IPS-15b (cell line): ENCODE data around the gene TFF1.

Source experiments
- H3K27me3 ChIP-seq: one replicate; pipeline ENCODE4 v1.6.1; 2013; ENCODE audit warnings: low read length; ENCODE audit not compliant: control insufficient read depth, insufficient read depth
- H3K36me3 ChIP-seq: one replicate; pipeline ENCODE4 v1.6.1; 2013; ENCODE audit warnings: low read length; ENCODE audit not compliant: control insufficient read depth, insufficient read depth
- H3K4me1 ChIP-seq: one replicate; pipeline ENCODE4 v1.6.1; 2013; ENCODE audit warnings: mild to moderate bottlenecking, low read length; ENCODE audit not compliant: control insufficient read depth, insufficient read depth
- H3K4me3 ChIP-seq: one replicate; pipeline ENCODE4 v1.5.1; 2013; ENCODE audit warnings: low read depth, low read length
- H3K9ac ChIP-seq: one replicate; pipeline ENCODE4 v1.6.1; 2013; ENCODE audit warnings: low read depth, mild to moderate bottlenecking, low read length
- H3K9me3 ChIP-seq: one replicate; pipeline ENCODE4 v1.6.1; 2013; ENCODE audit warnings: mild to moderate bottlenecking, low read length; ENCODE audit not compliant: control insufficient read depth, insufficient read depth

TFF1 gene

DNA sequence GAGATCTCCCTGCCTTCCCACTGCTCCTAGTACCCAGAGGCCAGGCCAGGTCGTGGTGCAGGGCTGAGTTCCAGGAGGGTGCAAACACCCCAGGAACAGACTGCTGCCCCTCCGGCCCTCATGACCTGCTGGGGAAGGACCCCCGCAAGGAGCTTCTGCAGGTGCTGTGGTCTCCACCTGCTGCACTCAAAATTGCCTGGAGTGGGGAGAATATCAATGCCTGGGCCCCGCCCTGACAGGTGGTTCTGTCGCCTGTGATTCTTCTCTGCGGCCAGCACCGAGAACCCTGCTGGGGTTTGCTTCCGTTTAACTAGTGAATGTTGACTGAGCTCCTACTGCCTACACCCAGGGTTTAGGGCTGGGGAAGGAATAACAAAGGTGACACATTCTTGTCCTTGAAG lies 49.0 kb downstream of the TFF1 start:
- Histone ChIP-seq H3K9ac (no peak overlapping the region), H3K4me3 (no peak overlapping the region), H3K9me3 (no peaks in the 10 kb centered on the region), H3K4me1 (peaks cover 17% of the 10 kb centered on the region), H3K27me3 (no peaks in the 10 kb centered on the region), H3K36me3 (no peaks in the 10 kb centered on the region)

DNA sequence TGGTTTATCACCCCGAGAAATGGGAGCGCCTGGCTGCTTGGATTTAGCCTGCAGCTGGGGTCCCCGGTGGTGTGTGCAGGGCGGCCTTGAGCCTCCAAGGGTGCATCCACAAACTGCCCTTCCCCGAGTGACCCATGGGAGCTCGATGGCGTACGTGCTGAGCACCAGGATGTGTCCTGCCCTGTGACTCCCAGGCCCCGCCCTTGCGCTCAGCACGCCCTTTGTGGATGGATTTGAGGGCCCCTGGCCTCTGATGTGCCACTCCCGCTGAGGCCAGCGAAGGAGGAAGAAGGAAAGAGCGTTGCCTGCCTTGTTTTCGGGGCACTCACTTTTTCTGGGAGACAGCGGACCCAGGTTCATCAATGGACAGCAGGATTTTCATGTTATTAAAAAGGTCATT lies 49.4 kb downstream of the TFF1 start:
- H3K9me3 ChIP-seq: no peaks in the 10 kb centered on the region
- no peaks in the 10 kb centered on the region for H3K27me3 ChIP-seq
- no peak overlapping the region for H3K9ac ChIP-seq
- H3K4me1 ChIP-seq: peaks cover 17% of the 10 kb centered on the region
- H3K4me3 ChIP-seq: no peak overlapping the region
- H3K36me3 ChIP-seq: no peaks in the 10 kb centered on the region

DNA sequence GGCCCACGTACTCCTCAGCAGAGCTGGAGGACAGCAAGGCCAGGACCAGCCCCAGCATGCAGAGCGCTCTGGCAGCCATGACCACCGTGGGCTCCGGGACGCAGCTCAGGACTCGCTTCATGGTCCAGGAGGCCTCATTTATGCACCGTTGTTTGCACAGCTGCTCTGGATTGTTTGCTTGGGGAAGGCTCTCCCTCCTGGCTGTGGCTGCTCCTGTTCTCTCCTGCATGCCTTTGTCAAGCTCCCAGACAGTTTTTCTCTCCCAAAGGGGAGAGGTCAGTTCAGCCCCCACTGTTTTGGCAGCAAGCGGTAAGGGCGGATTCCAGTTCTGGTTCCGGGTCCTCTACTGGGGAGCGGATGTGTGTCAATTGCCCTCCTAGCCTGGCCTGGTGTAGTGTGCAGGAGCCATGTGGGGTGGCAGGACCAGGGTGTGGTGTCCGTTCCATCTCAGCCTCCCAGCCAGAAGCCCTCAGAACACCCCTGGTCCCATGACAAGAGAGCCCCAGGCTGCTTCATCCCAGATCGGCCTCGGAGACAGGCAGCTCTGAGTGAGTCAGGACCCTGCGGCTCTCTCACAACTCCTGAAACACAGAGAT lies 50.9 kb downstream of the TFF1 start, which contains the start of gene TFF3:
Gene TFF3, minus strand, starts transcription at position 114 of the 596 bp plus-strand sequence. Its CDS starts 35 bp downstream, at position 79.
- Histone ChIP-seq H3K4me1 (peaks cover 17% of the 10 kb centered on the region), H3K4me3 (no peak within 1 kb of the TSS), H3K9ac (no peak within 1 kb of the TSS), H3K9me3 (no peaks in the 10 kb centered on the region), H3K27me3 (no peaks in the 10 kb centered on the region), H3K36me3 (no peaks in the 10 kb centered on the region)

DNA sequence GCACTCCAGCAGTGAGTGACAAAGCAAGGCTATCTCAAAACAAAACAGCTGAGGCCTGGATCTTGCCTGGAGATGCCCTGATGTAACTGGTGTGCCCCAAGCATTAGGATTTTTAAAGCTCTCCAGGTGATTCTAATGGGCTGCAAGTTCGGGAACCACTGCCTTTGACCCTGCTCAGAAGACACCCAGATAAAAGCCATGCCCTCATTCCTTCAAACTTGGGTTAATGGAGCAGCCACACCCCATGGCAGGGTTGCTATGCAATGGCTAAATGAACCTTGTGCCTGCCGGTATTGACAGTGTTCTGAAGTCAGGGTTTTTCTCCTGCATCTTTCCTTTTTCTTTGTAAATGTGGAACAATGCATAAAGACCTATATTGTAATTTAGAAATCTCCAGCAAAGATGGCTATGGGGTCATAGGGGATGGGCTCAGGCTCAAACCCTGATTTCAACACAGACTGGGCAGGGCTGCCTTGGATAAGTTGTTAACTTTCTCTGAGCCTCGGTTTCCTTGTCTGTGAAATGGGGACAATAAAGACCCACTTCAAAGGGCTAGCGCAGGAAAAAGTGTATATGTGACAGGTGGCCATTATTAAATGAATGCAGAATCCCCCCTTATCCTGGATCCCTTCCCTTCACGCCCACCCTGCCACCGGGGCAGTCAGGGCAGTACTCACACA lies 51.6 kb downstream of the TFF1 start:
- Histone ChIP-seq H3K27me3 (peaks cover 4% of the 10 kb centered on the region), H3K9ac (no peak overlapping the region), H3K36me3 (no peaks in the 10 kb centered on the region), H3K9me3 (no peaks in the 10 kb centered on the region), H3K4me3 (no peak overlapping the region), H3K4me1 (peaks cover 17% of the 10 kb centered on the region)

DNA sequence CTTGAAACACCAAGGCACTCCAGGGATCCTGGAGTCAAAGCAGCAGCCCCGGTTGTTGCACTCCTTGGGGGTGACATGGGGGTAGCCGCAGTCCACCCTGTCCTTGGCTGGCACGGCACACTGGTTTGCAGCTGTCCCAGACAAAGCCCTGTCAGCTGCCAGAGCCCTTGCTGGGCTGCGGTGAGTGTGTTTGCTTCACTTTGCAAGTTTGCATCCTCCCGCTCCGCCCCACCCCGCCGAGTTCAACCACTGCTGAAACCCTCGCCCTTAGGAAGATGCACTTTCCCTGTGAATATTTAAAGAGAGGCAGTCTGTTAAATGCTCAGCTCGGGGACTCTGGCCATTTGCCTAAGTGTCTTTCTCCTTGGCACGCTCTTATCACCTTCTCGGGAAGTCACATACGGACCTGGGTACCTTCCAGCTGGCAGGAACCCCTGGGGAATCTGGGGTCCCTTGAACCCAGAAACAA lies 52.8 kb downstream of the TFF1 start:
- Histone ChIP-seq H3K9me3 (no peaks in the 10 kb centered on the region), H3K27me3 (peaks cover 4% of the 10 kb centered on the region), H3K36me3 (no peaks in the 10 kb centered on the region), H3K4me3 (no peak overlapping the region), H3K9ac (no peak overlapping the region), H3K4me1 (peaks cover 17% of the 10 kb centered on the region)

DNA sequence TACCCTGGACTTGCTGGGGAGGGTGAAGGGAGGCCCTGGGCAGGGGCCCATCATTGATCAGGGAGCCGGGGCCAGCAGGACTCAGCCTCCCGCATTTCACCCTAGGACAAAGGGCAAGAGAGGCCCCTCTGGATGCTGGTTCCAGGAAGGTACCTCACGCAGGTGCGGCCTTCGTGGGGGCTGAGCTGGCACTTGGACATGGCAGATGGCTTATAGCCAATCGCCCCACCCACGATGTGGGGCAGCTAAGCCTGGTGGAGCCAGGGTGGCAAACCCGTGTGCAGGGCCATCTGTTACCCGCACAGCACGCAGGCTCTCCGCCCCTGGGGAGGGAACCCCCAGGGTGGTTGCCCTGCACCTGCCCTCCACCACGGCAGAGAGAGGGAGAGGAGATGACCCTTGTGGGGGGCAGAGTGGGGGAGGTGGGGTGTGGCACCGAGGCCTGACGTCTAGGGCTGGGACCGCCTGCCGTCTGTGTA lies 53.7 kb downstream of the TFF1 start:
- H3K36me3 ChIP-seq: no peaks in the 10 kb centered on the region
- no peaks in the 10 kb centered on the region for H3K9me3 ChIP-seq
- no peak overlapping the region for H3K4me3 ChIP-seq
- H3K4me1 ChIP-seq: peaks cover 15% of the 10 kb centered on the region
- H3K9ac ChIP-seq: no peak overlapping the region
- peaks cover 4% of the 10 kb centered on the region for H3K27me3 ChIP-seq
